TTC549 (cell line): ENCODE measurements around the gene PALLD.

Experiments used
- FAIRE-seq: peaks from 2 replicates; lab custom pipeline; 2012; peaks lifted over from hg19 to GRCh38; lab: Jason Lieb, UNC

Gene PALLD

GRCh38 chr4:168735735-168736134, 238.9 kb downstream of the PALLD start:
- FAIRE-seq = no peak

- no peak for FAIRE-seq
Measured at GRCh38 chr4:168736860-168737805, 240.3 kb downstream of the PALLD start.

- FAIRE-seq = no peak
Measured at GRCh38 chr4:168737806-168738172, 240.9 kb downstream of the PALLD start.

GRCh38 chr4:168739886-168740285, 243.0 kb downstream of the PALLD start:
- FAIRE-seq = no peak

- no peak for FAIRE-seq
Measured at GRCh38 chr4:168740691-168741090, 243.8 kb downstream of the PALLD start.

- no peak for FAIRE-seq
Measured at GRCh38 chr4:168741281-168742173, 244.7 kb downstream of the PALLD start.

GRCh38 chr4:168743131-168743530, 246.3 kb downstream of the PALLD start:
- no peak for FAIRE-seq

GRCh38 chr4:168743601-168744000, 246.7 kb downstream of the PALLD start:
- FAIRE-seq = no peak

- FAIRE-seq = no peak
Measured at GRCh38 chr4:168744021-168744420, 247.2 kb downstream of the PALLD start.

- no peak for FAIRE-seq
Measured at GRCh38 chr4:168748807-168749206, 252.0 kb downstream of the PALLD start.

GRCh38 chr4:168751263-168752225, 254.7 kb downstream of the PALLD start:
- FAIRE-seq = no peak

GRCh38 chr4:168755598-168756477, 259.0 kb downstream of the PALLD start:
- FAIRE-seq = no peak

- no peak for FAIRE-seq
Measured at GRCh38 chr4:168757500-168757899, 260.6 kb downstream of the PALLD start.

GRCh38 chr4:168758351-168758876, 261.6 kb downstream of the PALLD start:
- FAIRE-seq = no peak

GRCh38 chr4:168759321-168759720, 262.5 kb downstream of the PALLD start:
- no peak for FAIRE-seq

GRCh38 chr4:168759959-168760527, 263.2 kb downstream of the PALLD start:
- FAIRE-seq = no peak

- no peak for FAIRE-seq
Measured at GRCh38 chr4:168761066-168761465, 264.2 kb downstream of the PALLD start.

GRCh38 chr4:168765322-168765721, 268.5 kb downstream of the PALLD start:
- no peak for FAIRE-seq

GRCh38 chr4:168765726-168766125, 268.9 kb downstream of the PALLD start:
- no peak for FAIRE-seq

GRCh38 chr4:168766604-168767316, 269.9 kb downstream of the PALLD start:
- FAIRE-seq = no peak
